PC-9 (cell line): Measurements from ENCODE around the gene AKR1C3. TPM values are rescaled to one million over a fixed set of nuclear protein-coding genes. Genes with fewer than 3 reads are reported as not detected.

Source experiments
- BruUV-seq: library from RNA; stranded (reverse); fragments of 400-500 nt; replicated peaks from 2 replicates; lab custom pipeline; 2021; lab: Mats Ljungman, UMichigan
- CTCF ChIA-PET: fragments of 300-600 bp; sonication (Branson Sonifier 250); formaldehyde crosslinking; loops from one replicate; lab custom pipeline; 2022; ENCODE audit warnings: antibody characterized with exemption; lab: Charles Lee
- POLR2A ChIA-PET: fragments of 300-600 bp; sonication (Branson Sonifier 250); formaldehyde crosslinking; loops from one replicate; lab custom pipeline; 2022; ENCODE audit warnings: antibody characterized with exemption; ENCODE audit not compliant: unreplicated experiment; lab: Charles Lee
- DNase-seq, 2 experiments: peaks; one replicate each; pipeline versions ENCODE4 v3.0.0 to v3.0.0-alpha.2; 2015 to 2022; ENCODE audit warnings: mixed read lengths in 1 of 2
- H2AFZ ChIP-seq: fragments of 200-600 bp; sonication (generic); 2 replicates; pipeline ENCODE4 v1.8.1; 2017; ENCODE audit warnings: antibody characterized with exemption
- H3F3A ChIP-seq: fragments of 200-600 bp; sonication (generic); 2 replicates; pipeline ENCODE4 v1.8.1; 2017; ENCODE audit warnings: antibody characterized with exemption, mild to moderate bottlenecking, low read depth; ENCODE audit not compliant: insufficient read depth
- H3K27ac ChIP-seq: fragments of 200-600 bp; sonication (generic); 2 replicates; pipeline ENCODE4 v1.6.1; 2016; ENCODE audit warnings: mixed run types
- H3K27me3 ChIP-seq: fragments of 200-600 bp; sonication (generic); 2 replicates; pipeline ENCODE4 v1.6.1; 2016; ENCODE audit warnings: low read depth, mixed run types; ENCODE audit not compliant: insufficient read depth
- H3K36me3 ChIP-seq: fragments of 200-600 bp; sonication (generic); 2 replicates; pipeline ENCODE4 v1.6.1; 2016; ENCODE audit warnings: low read depth, mixed run types
- H3K4me1 ChIP-seq: fragments of 200-600 bp; sonication (generic); replicated peaks from 2 replicates; pipeline ENCODE4 v1.6.1; 2016; ENCODE audit warnings: mixed run types; ENCODE audit not compliant: insufficient read depth
- H3K4me2 ChIP-seq: fragments of 200-600 bp; sonication (generic); 2 replicates; pipeline ENCODE4 v1.6.1; 2017; ENCODE audit warnings: mixed run types
- H3K4me3 ChIP-seq: fragments of 200-600 bp; sonication (generic); 2 replicates; pipeline ENCODE4 v1.6.1; 2016; ENCODE audit warnings: mixed run types
- H3K79me2 ChIP-seq: fragments of 200-600 bp; sonication (generic); 2 replicates; pipeline ENCODE4 v1.6.1; 2017; ENCODE audit warnings: low read depth, mixed run types
- H3K9me2 ChIP-seq: fragments of 200-600 bp; sonication (generic); 2 replicates; pipeline ENCODE4 v1.8.1; 2017; ENCODE audit warnings: mild to moderate bottlenecking; ENCODE audit not compliant: insufficient read depth
- H3K9me3 ChIP-seq: fragments of 200-600 bp; sonication (generic); 2 replicates; pipeline ENCODE4 v1.8.1; 2016; ENCODE audit warnings: low read depth; ENCODE audit not compliant: insufficient read depth
- H4K20me1 ChIP-seq: fragments of 200-600 bp; sonication (generic); 2 replicates; pipeline ENCODE4 v1.8.1; 2017; ENCODE audit not compliant: insufficient read depth
- EZH2 ChIP-seq: fragments of 200-600 bp; sonication (generic); IDR thresholded peaks from 2 replicates; pipeline ENCODE4 v1.8.0; 2017; ENCODE audit warnings: antibody characterized with exemption, low read depth
- intact Hi-C: fragments of 100-400 bp; cut with micrococcal nuclease; formaldehyde crosslinking; loops from one replicate; pipeline ENCODE4 v1.10.0; 2022; ENCODE audit not compliant: unreplicated experiment
- total RNA-seq: library from RNA; stranded (reverse); gene quantifications from 2 replicates; pipeline ENCODE4 v1.2.3, GENCODE V29; 2021
- TF ChIP-seq, protein P1 (sequence below): fragments of 200-600 bp; sonication (generic); conservative IDR thresholded peaks from 2 replicates; pipeline ENCODE4 v1.6.1; 2017; ENCODE audit warnings: mixed run types, antibody characterized with exemption, mild to moderate bottlenecking, moderate library complexity

The AKR1C3 gene
- total RNA-seq, 1 experiment from 2014 or later, result 1,870 TPM

DNA sequence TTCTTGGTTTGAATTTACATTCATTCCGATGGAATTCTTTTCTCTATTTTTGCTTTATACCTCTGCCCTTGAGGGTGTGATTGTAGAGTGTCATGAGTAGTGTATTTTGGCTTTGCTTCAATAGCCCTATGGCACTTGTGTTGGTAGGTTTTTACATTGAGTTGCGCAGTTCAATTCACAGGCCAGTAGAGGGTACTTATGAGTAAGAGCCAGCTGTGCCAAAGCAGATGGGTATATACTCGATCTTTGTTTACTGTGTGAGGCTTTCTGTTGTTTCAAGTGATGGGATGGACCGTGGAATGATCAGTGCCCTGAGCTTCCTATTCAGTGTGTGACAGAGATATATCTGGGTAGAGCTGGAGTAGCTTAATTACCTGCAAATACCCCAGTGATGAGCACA lies 4.3 kb upstream of the AKR1C3 start:
- DNase-seq, result no peak
- Histone ChIP-seq H3K36me3 (peaks cover 13% of the 10 kb centered on the region; the same call in 1 of the 2 replicates), H3K4me1 (peaks cover 8% of the 10 kb centered on the region; the same call in 1 of the 2 replicates), H3F3A (peaks cover 11% of the 10 kb centered on the region), H3K4me3 (no peak overlapping the region), H3K9me3 (peaks cover 8% of the 10 kb centered on the region; the same call in 1 of the 2 replicates), H3K79me2 (peaks cover 12% of the 10 kb centered on the region), H3K9me2 (no peaks in the 10 kb centered on the region), H3K4me2 (no peak overlapping the region), H3K27ac (no peak overlapping the region), H2AFZ (no peak overlapping the region), H4K20me1 (no peaks in the 10 kb centered on the region), H3K27me3 (no peaks in the 10 kb centered on the region)
- no TSS peak for BruUV-seq
- intact Hi-C loops, result no loop called here
- CTCF ChIA-PET, result no interaction called here
- TF ChIP-seq EZH2, result no peak
- TF ChIP-seq, protein P1, sequence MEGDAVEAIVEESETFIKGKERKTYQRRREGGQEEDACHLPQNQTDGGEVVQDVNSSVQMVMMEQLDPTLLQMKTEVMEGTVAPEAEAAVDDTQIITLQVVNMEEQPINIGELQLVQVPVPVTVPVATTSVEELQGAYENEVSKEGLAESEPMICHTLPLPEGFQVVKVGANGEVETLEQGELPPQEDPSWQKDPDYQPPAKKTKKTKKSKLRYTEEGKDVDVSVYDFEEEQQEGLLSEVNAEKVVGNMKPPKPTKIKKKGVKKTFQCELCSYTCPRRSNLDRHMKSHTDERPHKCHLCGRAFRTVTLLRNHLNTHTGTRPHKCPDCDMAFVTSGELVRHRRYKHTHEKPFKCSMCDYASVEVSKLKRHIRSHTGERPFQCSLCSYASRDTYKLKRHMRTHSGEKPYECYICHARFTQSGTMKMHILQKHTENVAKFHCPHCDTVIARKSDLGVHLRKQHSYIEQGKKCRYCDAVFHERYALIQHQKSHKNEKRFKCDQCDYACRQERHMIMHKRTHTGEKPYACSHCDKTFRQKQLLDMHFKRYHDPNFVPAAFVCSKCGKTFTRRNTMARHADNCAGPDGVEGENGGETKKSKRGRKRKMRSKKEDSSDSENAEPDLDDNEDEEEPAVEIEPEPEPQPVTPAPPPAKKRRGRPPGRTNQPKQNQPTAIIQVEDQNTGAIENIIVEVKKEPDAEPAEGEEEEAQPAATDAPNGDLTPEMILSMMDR, result no peak; the same call in 1 of the 2 replicates
- POLR2A ChIA-PET, result no interaction called here

DNA sequence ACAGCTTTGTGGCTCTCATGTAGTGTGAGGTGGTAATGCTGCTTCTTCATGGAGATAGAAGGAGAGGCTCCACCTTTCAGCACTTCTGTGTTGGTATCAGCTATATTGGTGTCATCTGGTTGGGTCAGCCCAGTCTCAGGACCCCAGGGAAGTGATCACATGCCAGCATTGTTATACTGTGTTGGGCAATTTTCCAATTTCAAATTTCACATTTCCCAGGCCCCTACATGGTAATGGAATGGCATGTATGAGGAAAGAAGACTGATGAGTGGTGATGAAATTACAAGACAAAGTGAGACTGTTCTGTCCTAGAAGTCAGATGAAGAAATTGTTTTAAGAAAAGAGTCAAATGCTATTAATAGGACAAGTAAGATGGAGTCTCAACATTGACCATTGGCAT lies 3.7 kb upstream of the AKR1C3 start:
- Histone ChIP-seq H3K27me3 (no peaks in the 10 kb centered on the region), H2AFZ (no peak overlapping the region), H3K9me2 (no peaks in the 10 kb centered on the region), H3K4me3 (no peak overlapping the region), H3K4me1 (peaks cover 8% of the 10 kb centered on the region; the same call in 1 of the 2 replicates), H3K79me2 (peaks cover 19% of the 10 kb centered on the region), H4K20me1 (no peaks in the 10 kb centered on the region), H3K27ac (no peak overlapping the region), H3K4me2 (no peak overlapping the region), H3F3A (peaks cover 16% of the 10 kb centered on the region), H3K36me3 (peaks cover 20% of the 10 kb centered on the region), H3K9me3 (peaks cover 8% of the 10 kb centered on the region; the same call in 1 of the 2 replicates)
- no TSS peak for BruUV-seq
- POLR2A ChIA-PET, result no interaction called here
- TF ChIP-seq EZH2, result no peak
- TF ChIP-seq, protein P1, result no peak
- no peak for DNase-seq
- intact Hi-C loops, result no loop called here
- CTCF ChIA-PET, result no interaction called here

DNA sequence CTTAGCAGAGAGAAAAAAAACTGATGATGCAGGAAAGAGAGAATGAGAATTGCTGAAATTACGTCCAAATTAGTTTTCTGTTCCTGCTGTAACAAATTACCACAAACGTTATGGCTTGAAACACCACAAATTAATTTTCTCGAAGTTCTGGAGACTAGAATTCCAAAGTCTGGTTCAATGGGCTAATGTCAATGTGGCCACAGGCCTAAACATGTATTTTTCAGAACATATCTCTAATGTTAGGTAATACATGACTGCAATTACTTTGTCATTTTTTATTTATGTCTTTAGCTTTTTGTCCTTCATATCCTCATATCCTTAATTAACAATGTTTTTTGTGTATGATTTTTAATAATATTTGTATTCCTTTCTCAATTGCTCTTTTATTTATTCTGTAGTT lies 3.0 kb upstream of the AKR1C3 start:
- no peak overlapping the region for H2AFZ ChIP-seq
- BruUV-seq, result no TSS peak
- H3K4me2 ChIP-seq, result no peak overlapping the region
- H3K36me3 ChIP-seq, result peaks cover 26% of the 10 kb centered on the region
- ChIA-PET POLR2A (no interaction called here), CTCF (interaction anchor here (1.0 kb wide), 1 partner anchor 243 kb away, joined by 3 read pairs; no protein-coding TSS in a partner anchor)
- H4K20me1 ChIP-seq, result no peaks in the 10 kb centered on the region
- no peak for TF ChIP-seq EZH2
- TF ChIP-seq, protein P1, result no peak
- peaks cover 8% of the 10 kb centered on the region; the same call in 1 of the 2 replicates for H3K9me3 ChIP-seq
- peaks cover 16% of the 10 kb centered on the region for H3F3A ChIP-seq
- H3K4me3 ChIP-seq, result no peak overlapping the region
- H3K4me1 ChIP-seq, result peaks cover 8% of the 10 kb centered on the region; the same call in 1 of the 2 replicates
- no peak for DNase-seq
- peaks cover 26% of the 10 kb centered on the region for H3K79me2 ChIP-seq
- H3K27ac ChIP-seq, result no peak overlapping the region
- intact Hi-C loops, result no loop called here
- no peaks in the 10 kb centered on the region for H3K27me3 ChIP-seq
- no peaks in the 10 kb centered on the region for H3K9me2 ChIP-seq
